ENCODE results near the gene ARNT2.

ARNT2 gene

GRCh38 chr15:80604583-80605575, 200.7 kb downstream of the ARNT2 start:
- no peak for DNase-seq

GRCh38 chr15:80605591-80606150, 201.5 kb downstream of the ARNT2 start:
- DNase-seq: no peak

GRCh38 chr15:80606511-80607071, 202.4 kb downstream of the ARNT2 start:
- DNase-seq: no peak

GRCh38 chr15:80607287-80607980, 203.3 kb downstream of the ARNT2 start:
- DNase-seq: no peak

- no peak for DNase-seq
These were observed 204.5 kb downstream of the ARNT2 start for GRCh38 chr15:80608688-80609087.

- DNase-seq: no peak
These were observed 204.9 kb downstream of the ARNT2 start for GRCh38 chr15:80609091-80609490.

GRCh38 chr15:80609512-80609946, 205.3 kb downstream of the ARNT2 start:
- no peak for DNase-seq

GRCh38 chr15:80611543-80612080, 207.4 kb downstream of the ARNT2 start:
- no peak for DNase-seq

- DNase-seq: no peak
These were observed 208.1 kb downstream of the ARNT2 start for GRCh38 chr15:80612118-80612823.

- no peak for DNase-seq
These were observed 209.7 kb downstream of the ARNT2 start for GRCh38 chr15:80613762-80614365.

- no peak for DNase-seq
These were observed 210.7 kb downstream of the ARNT2 start for GRCh38 chr15:80614711-80615360.

- DNase-seq: no peak
These were observed 211.2 kb downstream of the ARNT2 start for GRCh38 chr15:80615361-80615736.

GRCh38 chr15:80615783-80616391, 211.7 kb downstream of the ARNT2 start:
- DNase-seq: peak; percentile 8

- DNase-seq: peak; percentile 12
These were observed 214.7 kb downstream of the ARNT2 start for GRCh38 chr15:80618685-80619400.

- no peak for DNase-seq
These were observed 215.5 kb downstream of the ARNT2 start for GRCh38 chr15:80619680-80620079.

GRCh38 chr15:80620141-80620540, 216.0 kb downstream of the ARNT2 start:
- DNase-seq: no peak

- DNase-seq: no peak
These were observed 216.7 kb downstream of the ARNT2 start for GRCh38 chr15:80620931-80621330.

GRCh38 chr15:80626643-80627120, 222.5 kb downstream of the ARNT2 start:
- DNase-seq: no peak

GRCh38 chr15:80629355-80629754, 225.2 kb downstream of the ARNT2 start:
- DNase-seq: no peak

GRCh38 chr15:80630981-80631380, 226.8 kb downstream of the ARNT2 start:
- no peak for DNase-seq

Measured in hematopoietic multipotent progenitor cell treated with erythropoietin and hydrocortisone succinate and interleukin-3 and kit ligand, for 4 days (in vitro differentiated cells).